ENCODE data around the gene NCAPH2.

NCAPH2 gene

DNA sequence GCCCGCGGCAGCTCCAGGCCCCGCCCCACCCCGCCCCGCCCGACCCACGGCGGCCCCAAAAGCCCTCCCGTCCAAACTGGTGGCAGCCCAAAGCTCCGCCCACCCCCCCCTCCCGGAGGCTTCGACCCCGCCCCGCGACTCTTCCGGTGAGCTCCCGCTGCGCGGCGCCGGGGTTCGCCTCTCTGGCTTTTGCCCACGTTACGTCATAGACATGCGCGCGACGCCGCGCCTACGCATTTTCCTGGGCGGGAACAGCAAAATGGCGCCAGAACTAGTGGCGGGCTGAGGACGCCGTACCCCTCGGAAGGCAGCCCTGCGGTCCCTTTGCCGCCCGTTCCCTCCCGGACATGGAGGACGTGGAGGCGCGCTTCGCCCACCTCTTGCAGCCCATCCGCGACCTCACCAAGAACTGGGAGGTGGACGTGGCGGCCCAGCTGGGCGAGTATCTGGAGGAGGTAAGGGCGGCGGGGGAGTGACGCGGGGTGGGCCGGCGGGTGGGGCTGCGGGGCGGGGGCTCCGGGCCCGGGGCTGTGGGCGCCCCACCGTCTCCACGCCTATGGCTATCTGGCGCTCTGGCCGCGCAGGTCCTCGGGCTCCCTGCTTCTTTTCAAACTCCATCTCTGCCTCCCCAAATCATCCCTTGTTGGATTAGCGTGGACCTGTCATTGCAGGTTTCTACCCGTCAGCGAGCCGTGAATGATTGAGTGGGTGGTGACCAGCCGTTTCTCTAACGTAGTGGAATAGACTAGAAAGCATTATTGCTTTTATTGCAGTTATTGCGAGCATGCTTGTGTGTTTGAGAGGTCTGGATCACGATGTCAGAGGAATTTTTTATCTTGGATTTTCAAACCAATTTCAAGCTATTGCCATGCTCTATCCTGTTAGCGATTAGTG, at the start of gene NCAPH2:
TSS of gene NCAPH2 (plus strand) at position 234 of the 894 bp plus-strand sequence. CDS start at position 348, 114 bp downstream.
- peak; percentile 90 to 100 for DNase-seq

DNA sequence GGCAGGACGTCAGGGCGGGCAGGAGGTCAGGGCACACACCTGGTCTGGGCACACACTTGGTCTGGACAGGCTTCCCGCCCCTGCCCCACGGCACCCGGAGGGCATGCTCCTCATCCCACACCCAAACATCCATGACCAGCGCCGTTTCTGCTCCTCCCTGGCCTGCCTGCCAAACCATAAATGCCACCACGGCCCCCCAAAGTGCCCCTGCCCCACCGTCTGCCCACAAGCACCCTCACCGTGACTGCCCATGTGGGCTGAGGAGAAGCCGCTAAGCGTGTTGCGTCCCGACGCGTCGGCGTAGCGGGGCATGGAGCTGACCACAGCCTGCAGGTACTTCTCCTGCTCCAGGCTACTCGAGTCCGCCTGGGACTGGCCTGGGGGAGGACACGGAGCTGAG, 49.0 kb upstream of the NCAPH2 start:
- DNase-seq: no peak

DNA sequence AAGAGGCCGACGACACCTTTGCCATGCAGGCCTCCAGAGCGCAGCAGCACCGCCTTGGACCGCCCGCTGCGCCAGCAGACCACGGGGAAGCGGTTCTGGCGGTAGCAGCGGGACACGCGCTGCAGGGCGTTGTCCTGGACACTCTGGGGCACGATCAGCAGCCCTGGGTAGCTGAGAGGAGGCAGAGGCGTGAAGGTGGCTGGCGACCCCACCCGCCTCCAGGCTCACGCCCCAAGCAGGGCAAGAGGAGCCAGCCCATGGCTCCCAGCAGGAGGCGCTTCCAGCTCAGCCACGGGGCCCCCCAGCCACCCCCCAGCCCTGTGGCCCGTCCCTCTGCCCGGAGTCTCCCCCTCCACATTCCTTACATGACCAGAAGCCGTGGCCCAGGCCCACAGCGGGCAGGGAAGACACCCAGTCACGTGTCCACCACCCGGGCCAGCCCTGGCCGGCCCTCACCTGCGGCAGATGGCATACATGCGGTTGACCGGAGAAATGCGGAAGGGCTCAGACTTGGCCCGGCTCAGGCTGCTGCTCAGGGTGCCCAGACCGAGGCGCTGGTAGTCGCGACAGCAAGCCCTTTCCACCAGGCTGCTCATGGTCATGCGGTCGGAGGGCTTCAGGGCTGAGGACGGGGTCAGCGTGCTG, 48.4 kb upstream of the NCAPH2 start:
- DNase-seq: no peak

DNA sequence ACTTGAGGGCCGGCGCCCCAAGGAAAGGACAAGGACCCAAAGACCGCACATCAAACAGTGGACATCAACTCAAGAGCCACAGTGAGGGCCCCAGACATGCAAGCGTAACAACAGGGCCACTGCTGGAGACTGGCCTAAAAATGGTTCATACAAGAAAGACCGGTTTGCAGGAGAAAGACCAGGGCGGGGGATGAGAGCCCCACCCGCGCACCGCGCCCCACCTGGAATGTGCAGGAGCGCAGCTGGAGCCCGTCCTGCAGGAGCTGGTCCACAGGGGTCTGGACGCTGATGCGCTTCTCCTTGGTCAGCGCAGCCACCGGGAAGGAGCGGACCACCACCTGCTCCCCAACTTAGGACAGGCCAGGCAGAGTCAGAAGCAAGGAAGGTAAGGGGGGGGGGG, 47.1 kb upstream of the NCAPH2 start:
- DNase-seq: no peak

- DNase-seq: no peak
These were observed 46.5 kb upstream of the NCAPH2 start for GRCh38 chr22:50461536-50461935.

GRCh38 chr22:50461979-50462540, 46.0 kb upstream of the NCAPH2 start:
- DNase-seq: no peak

DNA sequence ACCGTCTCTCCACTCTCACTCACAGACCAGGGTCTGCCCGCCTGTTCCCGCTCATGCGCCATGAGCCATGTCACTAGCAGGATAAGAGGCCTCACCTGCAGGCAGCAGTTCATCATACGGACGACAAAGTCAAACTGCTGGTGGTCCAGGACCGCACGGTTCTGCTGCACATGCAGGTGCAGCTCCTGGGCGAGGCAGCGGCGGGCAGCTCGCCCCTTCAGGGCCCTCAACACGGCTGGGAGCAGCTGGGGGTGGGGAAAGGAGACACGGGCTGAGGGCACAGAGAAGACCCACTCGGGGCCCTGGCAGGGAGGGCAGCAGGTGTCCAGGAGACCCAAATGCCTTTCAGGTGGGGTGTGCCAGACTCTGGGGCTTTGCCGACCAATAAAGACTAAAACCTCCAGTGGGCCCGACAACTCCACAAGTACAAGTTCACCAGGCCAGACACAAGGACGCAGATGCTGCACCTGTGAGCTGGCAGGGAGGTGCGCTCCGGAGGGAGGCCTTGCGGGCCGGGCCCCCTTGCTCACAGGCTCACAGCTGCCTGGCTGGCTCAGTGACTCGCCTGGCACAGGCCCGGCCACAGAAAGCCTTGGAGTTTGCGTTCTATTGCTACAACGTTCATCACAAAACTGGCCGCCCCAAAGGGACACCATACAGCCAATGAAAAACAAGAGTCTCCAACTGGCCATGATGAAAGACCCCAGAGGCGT, 44.7 kb upstream of the NCAPH2 start:
- DNase-seq: no peak

DNA sequence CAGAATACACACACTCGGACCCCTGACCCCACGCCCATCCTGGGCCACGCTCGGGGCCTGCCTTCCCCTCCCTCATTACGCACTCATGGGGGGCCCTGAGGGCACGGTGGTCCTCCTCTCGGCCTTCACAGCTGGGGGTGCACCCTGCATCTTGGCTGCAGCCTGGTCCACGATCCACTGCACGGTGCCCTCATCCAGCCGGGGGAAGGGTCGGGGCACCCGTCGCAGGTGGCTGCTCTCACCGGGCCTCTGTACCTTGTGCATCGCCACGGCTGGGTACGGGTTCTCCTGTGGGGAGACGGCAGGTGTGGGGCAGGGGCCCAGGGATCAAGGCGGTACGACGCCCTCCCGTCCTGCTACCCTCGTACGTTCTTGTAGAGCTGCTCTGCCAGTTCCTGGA, 43.6 kb upstream of the NCAPH2 start:
- no peak for DNase-seq

GRCh38 chr22:50465066-50465930, 42.7 kb upstream of the NCAPH2 start:
- no peak for DNase-seq

GRCh38 chr22:50467341-50467740, 40.7 kb upstream of the NCAPH2 start:
- DNase-seq: no peak

- no peak for DNase-seq
These were observed 40.1 kb upstream of the NCAPH2 start for GRCh38 chr22:50467773-50468440.

GRCh38 chr22:50468626-50469025, 39.4 kb upstream of the NCAPH2 start:
- no peak for DNase-seq

GRCh38 chr22:50469377-50470305, 38.4 kb upstream of the NCAPH2 start:
- peak; percentile 15 to 90 for DNase-seq

- no peak for DNase-seq
These were observed 37.5 kb upstream of the NCAPH2 start for GRCh38 chr22:50470491-50470890.

DNA sequence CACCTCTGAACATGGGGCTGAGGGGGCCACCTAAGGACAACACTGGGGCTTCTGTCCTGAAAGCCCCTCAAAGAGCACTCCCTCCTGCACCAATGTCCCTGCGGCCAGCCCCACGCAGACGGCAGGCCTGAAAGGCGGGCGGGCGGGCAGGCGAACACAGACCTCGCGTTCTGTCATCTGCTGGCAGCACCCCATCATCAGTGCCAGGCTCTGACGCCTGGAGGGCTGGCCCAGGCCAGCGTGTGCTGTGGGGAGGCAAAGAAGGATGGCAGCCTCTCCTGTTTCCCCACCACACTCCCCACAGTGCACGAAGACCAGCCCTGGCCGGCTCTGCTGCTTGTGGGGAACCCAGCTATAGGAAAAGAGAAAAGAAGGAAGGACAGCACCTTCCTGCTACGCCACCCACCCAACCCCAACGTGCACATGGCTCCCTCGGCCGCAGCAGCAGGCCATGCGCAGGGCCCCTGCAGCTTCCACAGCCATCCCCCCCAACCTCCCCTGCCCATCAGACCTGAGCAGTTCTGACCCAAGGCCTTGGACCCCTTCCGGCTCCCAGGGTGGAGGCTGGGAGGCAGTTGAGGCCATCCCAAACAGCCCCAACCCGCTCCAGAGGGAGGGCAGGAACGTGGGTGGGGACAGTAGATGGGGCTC, 36.7 kb upstream of the NCAPH2 start:
- DNase-seq: no peak

DNA sequence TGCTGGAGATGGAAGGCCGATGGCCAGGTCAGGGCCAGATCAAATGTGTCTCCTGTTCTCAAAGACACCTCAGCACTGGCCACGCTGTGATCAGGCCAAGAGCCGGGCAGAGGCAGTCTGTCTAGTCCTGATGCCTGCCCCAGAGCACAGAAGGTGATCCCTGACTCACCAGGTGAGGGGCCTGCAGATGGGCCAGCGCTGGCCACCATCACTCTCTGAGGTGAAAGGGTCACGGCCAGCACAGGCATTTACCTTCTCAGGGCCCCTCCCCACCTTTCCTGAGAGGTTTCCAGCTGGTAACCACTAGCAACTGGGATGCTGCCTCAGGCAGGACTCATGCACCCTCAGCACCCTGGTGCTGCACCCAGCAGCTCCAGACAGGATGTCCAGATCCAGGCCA, 36.1 kb upstream of the NCAPH2 start:
- no peak for DNase-seq

- DNase-seq: no peak
These were observed 34.9 kb upstream of the NCAPH2 start for GRCh38 chr22:50473088-50473487.

DNA sequence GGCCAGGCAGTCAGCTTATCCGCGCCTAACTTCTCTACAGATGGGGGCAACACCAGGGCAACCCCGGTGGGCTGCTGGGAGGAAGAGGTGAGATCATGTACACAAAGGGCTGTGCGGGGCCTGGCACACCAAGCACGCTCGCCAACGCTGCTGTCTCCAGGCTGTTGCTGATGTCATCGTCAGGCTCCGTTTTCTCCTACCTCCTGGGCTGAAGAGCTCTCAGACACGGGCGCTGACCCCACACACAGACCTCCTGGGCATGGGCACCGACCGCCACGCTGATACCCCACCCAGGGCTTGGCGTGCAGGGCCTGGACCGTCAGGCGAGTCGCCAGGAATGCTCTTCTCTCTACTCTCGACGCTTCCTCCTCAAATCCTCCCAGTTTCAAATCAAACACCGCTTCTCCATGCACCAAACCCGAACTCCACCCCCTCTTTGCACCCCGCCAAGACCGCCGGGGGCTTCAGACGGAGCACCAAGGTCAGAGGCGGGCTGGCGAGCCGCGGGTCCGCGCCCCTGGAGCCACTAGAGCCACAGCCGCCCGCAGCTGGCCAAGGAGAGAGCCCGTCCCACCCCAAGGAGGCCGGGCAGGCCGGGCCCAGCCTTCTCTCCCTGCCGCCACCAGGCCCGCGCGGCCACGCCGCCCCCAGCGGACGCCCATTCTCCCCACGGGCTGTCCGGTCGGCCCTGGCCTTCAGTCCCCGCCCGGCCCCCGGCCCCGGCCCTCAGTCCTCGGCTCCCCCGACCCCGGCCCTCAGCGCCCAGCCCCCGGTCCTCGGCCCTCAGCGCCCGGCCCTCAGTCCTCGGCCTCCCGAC, 34.0 kb upstream of the NCAPH2 start:
- DNase-seq: no peak

All from bone marrow (tissue), 2 donors.